ENCODE measurements around the gene NLK.
"Not testable (repeated sequence)": the region's sequence is repeated elsewhere in the genome, so short reads cannot be mapped to it uniquely, and the experiment has no call there.

The NLK gene

GRCh38 chr17:28231624-28232023 lies 189.1 kb downstream of the NLK start:
- not testable (repeated sequence) for DNase-seq (ENCODE audit: low spot score)

DNA sequence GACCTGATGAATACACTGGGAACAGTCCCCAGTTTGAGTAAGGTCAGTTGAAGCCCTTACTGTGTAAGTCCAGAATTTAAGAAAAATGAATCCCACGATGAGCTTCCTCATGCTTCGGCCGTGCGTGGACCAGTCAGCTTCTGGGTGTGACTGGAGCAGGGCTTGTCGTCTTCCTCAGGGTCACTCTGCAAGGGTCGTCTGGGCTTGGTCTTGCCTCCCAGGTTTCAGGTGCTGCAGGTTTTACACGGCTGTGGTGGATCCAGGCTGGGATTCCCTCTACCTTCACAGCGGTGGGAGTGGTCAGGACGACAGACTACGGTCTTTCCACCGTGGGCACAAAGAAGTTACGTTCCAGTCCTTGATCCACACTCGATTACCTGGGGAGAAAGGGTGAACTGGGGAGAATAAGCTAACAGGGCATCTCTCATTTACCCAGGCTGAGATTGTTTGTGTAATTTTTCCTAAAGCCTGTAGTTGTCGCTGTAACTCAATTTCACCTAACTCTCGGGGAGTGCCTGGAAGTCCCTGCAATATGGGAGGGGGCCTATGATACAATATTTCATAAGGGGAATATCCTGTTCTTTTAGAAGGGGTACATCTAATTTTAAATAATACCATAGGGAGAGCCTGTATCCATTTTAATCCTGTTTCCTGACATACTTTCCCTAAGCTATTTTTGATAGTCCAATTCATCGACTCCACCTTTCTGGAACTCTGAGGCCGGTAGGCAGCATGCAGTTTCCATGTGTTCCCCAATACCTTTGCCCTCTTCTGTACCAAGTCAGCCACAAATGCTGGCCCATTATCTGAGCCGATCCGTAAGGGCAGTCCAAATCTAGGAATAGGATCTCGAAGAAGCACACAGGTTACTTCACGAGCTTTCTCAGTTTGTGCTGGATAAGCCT lies 190.7 kb downstream of the NLK start:
- not testable (repeated sequence) for DNase-seq (ENCODE audit: low spot score)

DNA sequence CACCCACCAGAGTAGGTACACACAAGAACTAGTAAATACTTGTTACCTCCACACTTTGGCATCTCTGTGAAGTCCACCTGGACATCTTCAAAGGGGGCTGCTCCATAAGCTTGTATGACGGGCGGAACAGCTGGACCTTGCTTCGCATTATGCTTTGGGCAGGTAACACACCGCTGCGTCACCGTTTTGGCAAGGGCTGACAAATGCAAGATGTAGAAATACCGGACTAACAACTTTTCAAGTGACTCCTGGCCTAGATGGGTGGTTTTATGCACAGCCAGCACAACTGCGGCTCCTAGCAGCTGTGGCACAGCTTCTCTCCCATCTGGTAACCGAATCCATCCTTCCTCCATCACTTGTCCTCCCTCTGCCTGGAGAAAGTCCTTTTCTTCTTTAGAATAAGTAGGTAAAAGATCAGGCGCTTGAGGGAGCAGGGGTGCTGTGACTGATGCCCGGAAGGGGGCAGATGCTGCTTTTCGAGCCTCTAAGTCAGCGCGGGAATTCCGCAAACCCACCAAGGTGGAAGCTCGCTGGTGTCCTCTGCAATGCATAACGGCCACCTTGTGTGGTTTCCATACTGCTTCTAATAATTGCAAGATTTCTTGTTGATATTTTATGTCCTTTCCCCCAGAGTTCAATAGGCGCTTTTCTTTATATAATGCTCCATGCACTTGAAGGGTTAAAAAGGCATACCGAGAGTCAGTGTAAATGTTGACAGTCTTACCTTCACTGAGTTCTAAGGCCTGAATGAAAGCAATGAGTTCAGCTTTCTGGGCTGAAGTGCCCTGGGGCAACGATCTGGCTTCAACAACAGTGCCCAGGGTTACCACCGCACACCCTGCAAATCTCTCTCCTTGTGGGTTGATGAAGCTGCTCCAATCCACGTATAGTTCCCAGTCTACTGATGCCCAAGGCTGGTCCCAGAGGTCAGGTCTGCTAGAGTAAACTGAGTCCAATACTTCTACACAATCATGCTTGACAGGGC lies 191.7 kb downstream of the NLK start:
- not testable (repeated sequence) for DNase-seq (ENCODE audit: low spot score)

DNA sequence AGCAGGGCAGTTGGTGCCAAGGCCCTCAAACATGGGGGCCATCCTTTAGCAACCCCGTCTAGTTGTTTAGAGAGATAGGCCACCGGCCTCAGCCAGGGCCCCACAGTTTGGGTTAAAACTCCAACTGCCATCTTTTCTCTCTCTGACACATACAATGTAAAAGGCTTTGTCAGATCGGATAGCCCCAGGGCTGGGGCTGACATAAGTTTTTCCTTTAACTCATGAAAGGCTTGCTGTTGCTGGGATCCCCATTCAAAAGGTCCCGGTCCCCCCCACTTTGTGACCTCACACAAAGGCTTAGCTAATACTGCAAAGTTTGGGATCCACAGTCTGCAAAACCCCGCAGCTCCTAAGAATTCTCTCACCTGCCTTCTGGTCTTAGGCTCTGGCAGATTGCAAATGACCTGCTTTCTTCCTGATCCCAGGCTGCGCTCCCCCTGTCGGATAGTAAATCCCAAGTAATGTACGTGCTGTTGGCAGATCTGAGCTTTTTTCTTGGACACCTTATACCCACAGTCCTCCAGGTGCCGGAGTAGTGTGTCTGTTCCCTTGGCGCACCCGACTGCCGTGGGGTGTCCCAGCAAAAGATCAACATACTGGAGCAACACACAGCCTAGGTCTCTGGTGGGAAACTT lies 192.7 kb downstream of the NLK start:
- not testable (repeated sequence) for DNase-seq (ENCODE audit: low spot score)

DNA sequence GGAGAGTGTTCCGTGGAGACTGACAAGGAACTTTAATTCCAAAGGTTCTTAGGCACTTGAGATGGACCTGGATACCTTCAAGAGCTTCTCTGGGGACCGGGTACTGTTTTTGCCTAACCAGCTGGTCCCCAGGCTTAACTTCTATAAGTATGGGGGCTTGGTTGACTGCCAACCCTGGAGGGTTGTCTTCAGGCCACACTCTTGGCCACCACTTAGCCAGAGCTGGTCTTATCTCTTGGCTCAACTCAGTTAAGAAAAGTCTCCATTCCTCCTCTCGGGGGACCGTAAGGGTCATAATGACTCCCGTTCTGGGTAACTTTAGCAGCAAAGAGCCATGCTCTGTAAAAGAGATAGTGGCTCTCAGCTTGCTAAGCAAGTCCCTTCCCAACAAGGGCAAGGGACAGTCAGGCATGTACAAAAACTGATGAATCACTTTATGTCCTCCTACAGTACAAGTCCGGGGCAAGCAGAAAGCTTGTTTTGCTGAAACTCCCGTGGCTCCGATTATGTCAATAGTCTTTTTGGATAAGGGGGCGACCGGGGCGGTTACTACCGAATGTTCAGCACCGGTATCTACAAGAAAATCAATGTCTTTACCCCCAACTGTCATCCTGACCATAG lies 193.7 kb downstream of the NLK start:
- not testable (repeated sequence) for DNase-seq (ENCODE audit: low spot score)

GRCh38 chr17:28238547-28239270 lies 196.2 kb downstream of the NLK start:
- DNase-seq (ENCODE audit: low spot score): not testable (repeated sequence)

DNA sequence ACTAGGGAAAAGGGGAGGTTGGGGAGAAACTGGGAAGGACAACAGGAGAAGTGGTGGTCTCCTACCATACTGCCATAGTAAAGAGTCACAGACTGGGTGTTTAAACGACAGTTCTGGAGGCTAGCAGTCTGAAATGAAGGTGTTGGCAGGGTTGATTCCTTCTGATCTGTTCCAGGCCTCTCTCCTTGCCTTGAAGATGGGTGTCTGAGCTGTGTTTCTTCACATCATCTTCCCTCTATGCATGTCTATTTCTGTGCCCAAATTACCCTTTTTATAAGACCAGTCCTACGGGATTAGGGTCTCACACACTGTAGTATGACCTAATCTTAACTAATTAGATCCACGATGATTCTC lies 196.8 kb downstream of the NLK start:
- DNase-seq (ENCODE audit: low spot score): no peak

DNA sequence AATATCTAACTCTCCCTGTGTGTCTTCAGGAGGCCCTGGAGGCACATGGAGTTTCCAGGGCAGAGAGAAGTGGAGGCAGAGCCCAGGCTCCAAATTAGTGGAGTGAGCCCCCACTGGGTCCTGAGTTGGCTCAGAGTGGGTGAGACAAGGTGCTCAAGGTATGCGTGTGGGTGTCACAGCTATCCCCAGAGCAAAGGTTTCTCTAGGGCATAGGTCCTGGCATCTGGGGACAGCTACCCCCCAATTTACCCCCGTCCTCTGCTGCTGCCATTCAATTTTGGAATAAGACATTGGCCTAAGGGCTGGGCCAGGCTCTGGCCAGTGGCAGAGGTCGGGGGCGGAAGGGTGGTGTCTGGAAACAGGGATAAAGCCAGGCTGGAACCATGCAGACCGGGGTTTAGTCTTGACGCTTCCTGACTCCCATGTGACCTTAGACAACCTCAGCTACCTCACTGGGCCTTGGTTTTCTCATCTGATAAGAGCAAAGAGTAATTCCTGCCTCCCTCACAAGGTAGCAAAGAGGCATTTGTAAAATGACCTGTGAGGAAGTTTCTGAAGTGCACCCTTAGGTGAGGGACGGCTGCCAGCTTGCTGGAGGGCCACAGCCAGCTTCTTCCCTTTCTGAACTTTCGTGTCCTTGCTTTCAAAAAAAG lies 198.3 kb downstream of the NLK start:
- no peak for DNase-seq (ENCODE audit: low spot score)

GRCh38 chr17:28242791-28243190 lies 200.3 kb downstream of the NLK start:
- DNase-seq (ENCODE audit: low spot score): no peak

- not testable (repeated sequence) for DNase-seq (ENCODE audit: low spot score)
Measured at GRCh38 chr17:28243268-28243667, 200.8 kb downstream of the NLK start.

DNA sequence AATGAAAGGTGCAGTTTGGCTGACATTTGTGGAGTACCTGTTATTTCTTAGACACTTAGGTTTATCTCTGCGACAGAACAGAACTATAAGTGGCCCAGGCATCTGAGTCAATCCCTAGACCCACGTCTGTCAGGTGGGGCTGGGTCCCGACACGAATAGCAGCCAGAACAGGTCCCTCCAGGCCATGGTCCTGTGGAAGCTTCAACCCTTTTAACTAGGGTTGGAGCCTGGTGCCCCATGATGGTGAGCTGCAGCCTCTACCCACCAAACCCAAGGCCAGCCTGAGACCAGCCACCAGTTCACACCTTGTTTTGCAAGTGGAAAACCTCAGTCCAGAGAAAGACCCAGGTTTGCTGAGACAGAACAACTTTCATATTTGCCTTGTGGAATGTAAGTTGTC lies 202.0 kb downstream of the NLK start:
- no peak for DNase-seq (ENCODE audit: low spot score)
